Measurements from ENCODE around the gene CELA3B. TPM values are rescaled to one million over a fixed set of nuclear protein-coding genes. Genes with fewer than 3 reads are reported as not detected.

CELA3B gene
- total RNA-seq, 1 donor from 2014 or later, result not detected

- Histone ChIP-seq H3K4me1 (peaks cover 54% of the 10 kb centered on the region), H3K4me3 (peak within 1 kb of the TSS; percentile 70), H3K9me3 (no peaks in the 10 kb centered on the region), H3K27me3 (no peaks in the 10 kb centered on the region), H3K36me3 (no peaks in the 10 kb centered on the region), H3K27ac (peak within 1 kb of the TSS; percentile 75)
- ATAC-seq, result no peak
- DNase-seq, result no peak
- intact Hi-C loops (cut with DNase I), result no loop called here
- no peak for TF ChIP-seq CTCF (IDR thresholded peaks at IDR 0.05)
These were observed 39.8 kb upstream of the CELA3B start, which contains the start of gene HSPG2 for GRCh38 chr1:21937034-21937371. Gene HSPG2, minus strand, starts transcription at chr1:21937310. Its CDS starts 93 bp downstream, at chr1:21937217.

DNA sequence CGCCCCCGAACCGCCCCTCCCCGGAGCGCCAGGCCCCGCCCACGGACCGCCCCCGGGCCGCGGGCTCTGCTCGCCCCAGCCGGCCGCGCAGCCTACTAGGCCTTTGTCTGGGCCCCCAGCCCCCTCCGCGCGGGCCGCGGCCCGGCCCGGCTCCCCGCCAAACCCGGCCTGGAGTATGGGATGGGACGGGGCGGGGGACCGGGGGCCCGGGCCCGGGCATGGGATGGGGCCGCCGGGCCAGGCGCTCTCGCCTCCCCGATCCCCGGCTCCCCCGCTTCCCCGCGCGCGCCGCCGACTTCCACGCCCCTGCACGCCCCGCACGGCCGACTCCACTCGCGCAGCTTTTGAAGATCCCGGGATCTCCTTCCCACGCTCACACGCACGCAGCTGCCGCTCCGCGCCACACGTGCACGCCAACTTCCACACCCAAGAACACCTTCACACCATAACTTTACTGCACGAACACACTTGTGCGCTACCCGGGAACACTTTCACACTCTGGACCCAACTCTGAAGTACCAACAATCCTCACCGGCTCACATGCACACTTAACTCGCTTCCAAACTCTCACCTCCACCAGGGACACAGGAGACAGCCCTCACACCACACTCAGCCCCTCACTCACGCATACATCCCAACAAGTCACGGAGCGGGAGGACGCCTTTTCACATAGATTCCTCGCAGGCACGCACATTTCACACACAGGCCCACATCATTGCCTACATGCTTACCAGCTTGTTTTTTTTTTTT is 39.3 kb upstream of the CELA3B start:
- Histone ChIP-seq H3K36me3 (no peaks in the 10 kb centered on the region), H3K27ac (peak overlapping the region; percentile 68), H3K9me3 (no peaks in the 10 kb centered on the region), H3K27me3 (no peaks in the 10 kb centered on the region), H3K4me1 (peaks cover 48% of the 10 kb centered on the region), H3K4me3 (peak overlapping the region; percentile 47)
- DNase-seq (peak; percentile 92), ATAC-seq (peak; percentile 86)
- intact Hi-C loops (cut with DNase I), result no loop called here
- no peak for TF ChIP-seq CTCF (IDR thresholded peaks at IDR 0.05)

DNA sequence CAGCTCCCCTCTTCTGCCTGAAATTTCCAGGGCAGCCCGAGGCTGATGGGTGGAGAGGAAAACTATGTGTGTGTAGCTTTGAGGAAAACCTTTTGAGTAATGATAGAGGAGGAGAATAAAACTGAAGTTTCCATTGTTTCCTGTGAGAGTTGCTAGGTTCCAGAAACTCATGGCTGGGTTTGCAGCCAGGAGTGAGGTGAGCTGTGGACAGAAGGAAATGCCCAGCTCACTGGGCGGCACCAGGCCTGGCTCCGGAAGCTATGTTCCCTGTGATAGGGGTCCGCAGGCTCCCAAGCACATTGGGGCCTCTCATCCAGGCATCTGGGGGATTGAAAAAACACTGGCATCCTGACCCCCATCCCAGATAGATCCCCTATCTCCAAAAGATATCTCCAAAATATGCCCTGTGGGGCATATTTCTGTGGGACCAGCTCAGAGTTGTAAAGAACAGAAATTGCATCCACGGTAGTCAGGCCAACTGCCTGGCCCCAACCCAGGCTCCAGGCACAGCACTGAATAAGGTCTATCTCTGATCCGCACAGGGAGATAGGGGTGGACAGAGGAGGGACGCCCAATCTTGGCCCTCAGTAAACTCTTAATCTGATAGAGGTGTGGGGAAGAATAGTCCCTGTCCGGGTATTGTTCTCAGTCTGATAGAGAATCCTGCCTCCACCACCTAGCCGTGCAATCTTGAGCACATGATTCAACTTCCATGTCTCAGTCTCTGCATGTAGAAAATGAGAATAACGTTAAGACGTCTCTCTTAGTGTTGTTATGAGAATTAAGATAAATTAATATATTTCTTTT is 37.9 kb upstream of the CELA3B start:
- no peaks in the 10 kb centered on the region for H3K27me3 ChIP-seq
- H3K27ac ChIP-seq, result peak overlapping the region; percentile 70
- no peaks in the 10 kb centered on the region for H3K9me3 ChIP-seq
- ATAC-seq, result no peak
- H3K4me1 ChIP-seq, result peaks cover 39% of the 10 kb centered on the region
- no peak for DNase-seq
- intact Hi-C loops (cut with DNase I), result no loop called here
- no peak overlapping the region for H3K4me3 ChIP-seq
- no peaks in the 10 kb centered on the region for H3K36me3 ChIP-seq
- TF ChIP-seq CTCF (IDR thresholded peaks at IDR 0.05), result no peak

GRCh38 chr1:21939650-21940374 is 37.0 kb upstream of the CELA3B start:
- ATAC-seq, result no peak
- Histone ChIP-seq H3K4me1 (peaks cover 31% of the 10 kb centered on the region), H3K4me3 (no peak overlapping the region), H3K27ac (peak overlapping the region; percentile 70), H3K36me3 (no peaks in the 10 kb centered on the region), H3K9me3 (no peaks in the 10 kb centered on the region), H3K27me3 (no peaks in the 10 kb centered on the region)
- peak; percentile 82 for DNase-seq
- intact Hi-C loops (cut with DNase I), result no loop called here
- peak; percentile 48 for TF ChIP-seq CTCF (IDR thresholded peaks at IDR 0.05)

GRCh38 chr1:21940492-21940891 is 36.3 kb upstream of the CELA3B start:
- H3K27me3 ChIP-seq, result no peaks in the 10 kb centered on the region
- H3K27ac ChIP-seq, result no peak overlapping the region
- no peaks in the 10 kb centered on the region for H3K36me3 ChIP-seq
- peaks cover 26% of the 10 kb centered on the region for H3K4me1 ChIP-seq
- H3K9me3 ChIP-seq, result no peaks in the 10 kb centered on the region
- H3K4me3 ChIP-seq, result no peak overlapping the region
- no peak for TF ChIP-seq CTCF (IDR thresholded peaks at IDR 0.05)
- DNase-seq (no peak), ATAC-seq (no peak)
- intact Hi-C loops (cut with DNase I), result no loop called here

Data from upper lobe of right lung (tissue), 1 donor.